Hepatocyte (in vitro differentiated cells): ENCODE data around the gene ERBB4.

Experiments used
- CTCF ChIP-seq: fragments of 200-600 bp; sonication (generic); IDR thresholded peaks from 2 replicates; pipeline ENCODE4 v1.5.1; 2016; ENCODE audit warnings: antibody characterized with exemption, mild to moderate bottlenecking; ENCODE audit not compliant: poor library complexity
- EZH2 ChIP-seq: fragments of 200-600 bp; sonication (generic); IDR thresholded peaks from 2 replicates; pipeline ENCODE4 v1.6.1; 2016; ENCODE audit warnings: antibody characterized with exemption, mild to moderate bottlenecking, borderline replicate concordance
- EZH2phosphoT487 ChIP-seq: fragments of 200-600 bp; sonication (generic); IDR thresholded peaks from one replicate; pipeline ENCODE4 v1.6.1; 2018; ENCODE audit warnings: antibody characterized with exemption, mild to moderate bottlenecking, low read depth, moderate library complexity; ENCODE audit not compliant: unreplicated experiment, severe bottlenecking

- TF ChIP-seq CTCF (no peak), EZH2 (no peak), EZH2phosphoT487 (no peak)
Measured at GRCh38 chr2:212416086-212416485, 122.5 kb downstream of the ERBB4 start.
